Brain microvascular endothelial cell (primary cell): ENCODE results near the gene BRD8.

Source experiments
- DNase-seq: peaks from one replicate; pipeline ENCODE4 v3.0.0-alpha.2; 2020
- H3K27ac ChIP-seq: fragments of 250-450 bp; sonication (Bioruptor Pico); 2 replicates; pipeline ENCODE4 v1.5.1; 2020; ENCODE audit warnings: mild to moderate bottlenecking, moderate library complexity
- H3K27me3 ChIP-seq: fragments of 250-450 bp; sonication (Bioruptor Pico); replicated peaks from 2 replicates; pipeline ENCODE4 v1.5.1; 2020; ENCODE audit warnings: mild to moderate bottlenecking
- H3K36me3 ChIP-seq: fragments of 250-450 bp; sonication (Bioruptor Pico); replicated peaks from 2 replicates; pipeline ENCODE4 v1.5.1; 2020; ENCODE audit warnings: mild to moderate bottlenecking
- H3K4me3 ChIP-seq: 2 replicates; pipeline ENCODE4 v1.5.1; 2011; ENCODE audit warnings: low read depth, mild to moderate bottlenecking, control low read depth, low read length, moderate library complexity
- in situ Hi-C: cut with HindIII; loops from 2 replicates; pipeline ENCODE4 v1.10.0; 2017; ENCODE audit warnings: low sequenced_read_pairs, low pct_ligation_motif_present
- TF ChIP-seq, protein P1 (sequence below): IDR thresholded peaks from 2 replicates; pipeline ENCODE4 v1.5.1; 2011; ENCODE audit warnings: low read depth, mild to moderate bottlenecking, moderate library complexity, low read length, control low read depth, inconsistent platforms; ENCODE audit errors: missing control alignments

BRD8 gene

DNA sequence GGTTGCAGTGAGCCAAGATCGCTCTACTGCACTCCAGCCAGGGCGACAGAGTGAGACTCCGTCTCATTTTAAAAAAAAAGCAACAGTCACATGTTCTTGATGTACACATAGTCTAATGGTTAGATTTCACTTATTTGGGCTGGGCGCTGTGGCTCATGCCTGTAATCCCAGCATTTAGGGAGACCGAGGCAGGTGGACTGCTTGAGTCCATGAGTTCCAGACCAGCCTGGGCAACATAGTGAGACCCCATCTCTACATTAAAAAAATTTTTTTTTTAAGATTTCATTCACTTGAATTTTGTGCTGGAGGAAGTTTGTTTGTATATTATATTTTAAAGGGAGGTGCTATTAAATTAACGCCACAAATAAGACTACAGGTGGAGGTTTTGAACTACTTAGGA lies 72.7 kb downstream of the BRD8 start:
- in situ Hi-C loops, result no loop called here
- TF ChIP-seq, protein P1, sequence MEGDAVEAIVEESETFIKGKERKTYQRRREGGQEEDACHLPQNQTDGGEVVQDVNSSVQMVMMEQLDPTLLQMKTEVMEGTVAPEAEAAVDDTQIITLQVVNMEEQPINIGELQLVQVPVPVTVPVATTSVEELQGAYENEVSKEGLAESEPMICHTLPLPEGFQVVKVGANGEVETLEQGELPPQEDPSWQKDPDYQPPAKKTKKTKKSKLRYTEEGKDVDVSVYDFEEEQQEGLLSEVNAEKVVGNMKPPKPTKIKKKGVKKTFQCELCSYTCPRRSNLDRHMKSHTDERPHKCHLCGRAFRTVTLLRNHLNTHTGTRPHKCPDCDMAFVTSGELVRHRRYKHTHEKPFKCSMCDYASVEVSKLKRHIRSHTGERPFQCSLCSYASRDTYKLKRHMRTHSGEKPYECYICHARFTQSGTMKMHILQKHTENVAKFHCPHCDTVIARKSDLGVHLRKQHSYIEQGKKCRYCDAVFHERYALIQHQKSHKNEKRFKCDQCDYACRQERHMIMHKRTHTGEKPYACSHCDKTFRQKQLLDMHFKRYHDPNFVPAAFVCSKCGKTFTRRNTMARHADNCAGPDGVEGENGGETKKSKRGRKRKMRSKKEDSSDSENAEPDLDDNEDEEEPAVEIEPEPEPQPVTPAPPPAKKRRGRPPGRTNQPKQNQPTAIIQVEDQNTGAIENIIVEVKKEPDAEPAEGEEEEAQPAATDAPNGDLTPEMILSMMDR, result no peak

DNA sequence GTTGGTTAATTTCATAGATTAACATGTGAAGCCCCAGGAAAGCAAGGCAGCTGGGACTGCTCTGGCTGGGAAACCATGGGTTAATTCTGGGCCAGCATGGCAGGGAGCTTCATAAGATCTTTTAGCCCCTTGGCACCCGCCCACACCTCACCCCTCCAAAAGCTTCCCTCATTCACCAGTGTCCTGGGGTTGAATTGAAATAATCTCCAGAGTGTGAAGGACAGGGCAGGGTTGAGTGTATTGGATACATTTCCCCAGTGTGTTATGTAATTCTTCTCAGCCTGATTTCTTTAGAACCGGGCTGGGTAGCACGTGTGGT lies 75.2 kb downstream of the BRD8 start:
- TF ChIP-seq, protein P1, result no peak
- H3K4me3 ChIP-seq, result no peak overlapping the region
- in situ Hi-C loops, result no loop called here
- no peaks in the 10 kb centered on the region for H3K27me3 ChIP-seq
- H3K27ac ChIP-seq, result no peak overlapping the region
- no peak for DNase-seq
- no peaks in the 10 kb centered on the region for H3K36me3 ChIP-seq

More for the DNA sequence above, 72.7 kb downstream of the BRD8 start:
- H3K27me3 ChIP-seq, result no peaks in the 10 kb centered on the region
- H3K27ac ChIP-seq, result no peak overlapping the region
- no peaks in the 10 kb centered on the region for H3K36me3 ChIP-seq
- no peak for DNase-seq
- H3K4me3 ChIP-seq, result no peak overlapping the region

DNA sequence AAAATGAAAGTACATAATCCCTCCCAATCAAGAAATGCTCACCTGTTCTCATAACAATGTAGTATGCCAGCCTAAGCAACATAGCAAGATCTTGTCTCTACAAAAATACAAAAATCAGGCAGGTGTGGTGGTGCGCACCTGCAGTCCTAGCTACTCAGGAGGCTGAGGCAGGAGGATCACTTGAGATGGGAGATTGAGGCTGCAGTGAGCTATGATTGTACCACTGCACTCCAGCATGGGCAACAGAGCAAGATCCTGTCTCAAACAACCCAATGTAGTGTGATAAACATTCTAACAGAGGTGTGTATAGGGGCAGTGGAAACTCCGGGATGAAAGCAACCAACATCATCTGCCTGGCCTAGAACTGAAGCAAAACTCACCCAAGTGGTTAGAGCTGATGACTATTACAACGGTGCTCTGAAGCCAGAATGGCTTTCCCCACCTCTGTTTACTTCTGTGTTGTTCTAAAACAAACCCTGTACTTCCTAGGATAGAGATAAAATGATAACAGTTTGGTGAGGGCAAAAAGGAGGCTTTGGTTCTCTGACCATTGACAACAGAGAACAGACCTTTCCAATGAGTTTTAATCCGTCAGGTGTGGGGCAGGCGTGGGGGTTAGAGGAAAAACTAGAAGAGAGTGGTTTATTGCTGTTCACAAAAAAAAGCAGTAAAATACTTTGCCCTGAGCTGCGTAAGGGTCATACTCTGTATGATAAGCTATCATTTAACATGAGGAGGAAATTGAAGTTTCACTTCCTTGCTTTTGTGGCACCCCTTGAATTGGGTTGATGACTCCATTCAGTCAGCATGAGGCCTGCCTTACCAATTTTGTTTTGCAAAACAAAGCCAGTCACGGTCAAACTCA lies 75.7 kb downstream of the BRD8 start:
- no peak for DNase-seq
- no peak overlapping the region for H3K4me3 ChIP-seq
- no peaks in the 10 kb centered on the region for H3K36me3 ChIP-seq
- H3K27me3 ChIP-seq, result no peaks in the 10 kb centered on the region
- TF ChIP-seq, protein P1, result no peak
- in situ Hi-C loops, result no loop called here
- H3K27ac ChIP-seq, result no peak overlapping the region

DNA sequence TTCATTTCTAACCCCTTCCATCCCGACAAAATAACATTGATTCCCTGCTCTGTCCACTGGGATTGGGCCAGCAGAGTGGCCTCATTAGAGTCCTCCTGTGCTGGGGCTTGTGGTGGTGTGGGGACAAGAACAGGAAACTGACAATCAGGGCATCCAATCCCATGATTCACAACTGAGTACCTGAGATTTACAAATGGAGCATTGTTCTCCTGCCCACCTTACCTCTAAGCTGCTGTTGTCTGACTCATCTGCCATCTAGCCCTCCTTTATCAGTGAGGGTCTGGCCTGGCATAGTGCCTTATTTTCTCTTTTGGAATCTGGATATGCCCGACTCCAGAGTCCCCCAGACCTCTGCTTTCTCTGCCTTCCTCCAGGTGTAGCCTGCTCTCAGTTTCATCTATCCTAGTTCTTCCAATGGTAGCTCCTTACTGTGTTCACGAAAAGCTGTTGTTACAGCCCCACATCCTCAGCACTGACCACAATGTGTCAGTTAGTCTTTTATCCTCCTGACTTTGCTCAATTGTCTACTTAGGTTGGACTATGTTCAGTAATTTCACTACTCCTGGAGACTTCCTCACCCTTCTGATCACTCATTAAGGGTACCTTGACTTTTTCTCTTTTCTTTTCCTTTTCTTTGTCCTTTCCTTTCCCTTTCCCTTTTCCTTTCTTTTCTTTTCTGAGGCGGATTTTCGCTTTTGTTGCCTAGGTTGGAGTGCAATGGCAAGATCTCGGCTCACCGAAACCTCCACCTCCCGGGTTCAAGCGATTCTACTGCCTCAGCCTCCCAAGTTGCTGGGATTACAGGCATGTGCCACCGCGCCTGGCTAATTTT lies 81.2 kb downstream of the BRD8 start:
- DNase-seq, result no peak
- TF ChIP-seq, protein P1, result no peak
- Histone ChIP-seq H3K27me3 (peaks cover 2% of the 10 kb centered on the region), H3K4me3 (no peak overlapping the region), H3K27ac (no peak overlapping the region), H3K36me3 (no peaks in the 10 kb centered on the region)
- in situ Hi-C loops, result no loop called here

DNA sequence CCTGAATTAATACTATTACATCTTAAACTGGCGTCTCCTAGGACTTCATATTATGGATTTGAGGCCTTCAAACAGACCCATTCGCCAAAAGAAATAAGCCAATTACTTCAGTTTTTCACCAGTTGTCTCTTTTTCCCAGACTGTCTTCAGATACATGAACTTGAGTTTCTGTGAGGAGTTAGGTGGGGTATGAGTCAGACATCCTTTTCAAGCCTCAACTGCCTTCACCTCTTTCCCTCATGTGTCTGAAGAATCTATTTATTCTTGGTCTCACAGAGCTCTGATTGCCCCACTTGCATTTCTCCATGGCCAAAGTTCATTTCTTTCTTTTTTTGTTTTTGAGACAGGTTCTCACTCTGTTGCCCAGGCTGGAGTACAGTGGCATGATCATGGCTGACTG lies 82.1 kb downstream of the BRD8 start:
- no peaks in the 10 kb centered on the region for H3K36me3 ChIP-seq
- in situ Hi-C loops, result no loop called here
- no peak overlapping the region for H3K27ac ChIP-seq
- no peak for DNase-seq
- H3K27me3 ChIP-seq, result peaks cover 2% of the 10 kb centered on the region
- H3K4me3 ChIP-seq, result no peak overlapping the region
- TF ChIP-seq, protein P1, result no peak
